GM13976 (cell line): ENCODE data around the gene FBXL5.

Source experiments
- DNase-seq: peaks from one replicate; pipeline ENCODE4 v3.0.0; 2012; ENCODE audit warnings: low spot score
- in situ Hi-C: fragments of 300-500 bp; cut with MboI; formaldehyde crosslinking; loops from one replicate; pipeline ENCODE4 v1.12.0; 2022; ENCODE audit warnings: low sequenced_read_pairs, mixed read lengths, inconsistent platforms; ENCODE audit not compliant: unreplicated experiment
- TF ChIP-seq, protein P1 (sequence below): IDR thresholded peaks from 2 replicates; pipeline ENCODE4 v1.5.1; 2012; ENCODE audit warnings: borderline replicate concordance, mild to moderate bottlenecking; ENCODE audit not compliant: insufficient read depth; ENCODE audit errors: extremely low read depth, missing control alignments, control extremely low read depth

Gene FBXL5

DNA sequence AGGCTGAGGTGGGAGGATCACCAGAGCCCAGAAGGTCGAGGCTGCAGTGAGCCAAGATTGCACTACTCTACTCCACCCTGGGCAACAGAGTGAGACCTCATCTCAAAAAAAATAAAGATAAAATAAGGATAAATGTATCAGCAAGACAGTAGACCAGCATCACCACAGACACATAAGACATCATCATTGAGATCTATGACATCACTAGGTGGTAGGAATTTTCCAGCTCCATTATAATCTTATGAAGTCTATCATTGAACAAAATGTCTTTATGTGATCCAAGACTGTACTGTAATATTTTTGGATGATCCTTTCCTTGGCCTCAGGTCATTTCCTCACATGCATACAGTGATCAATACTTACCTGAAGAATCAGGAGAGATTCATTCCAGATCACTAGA is 18.2 kb upstream of the FBXL5 start:
- DNase-seq = no peak
- TF ChIP-seq, protein P1, sequence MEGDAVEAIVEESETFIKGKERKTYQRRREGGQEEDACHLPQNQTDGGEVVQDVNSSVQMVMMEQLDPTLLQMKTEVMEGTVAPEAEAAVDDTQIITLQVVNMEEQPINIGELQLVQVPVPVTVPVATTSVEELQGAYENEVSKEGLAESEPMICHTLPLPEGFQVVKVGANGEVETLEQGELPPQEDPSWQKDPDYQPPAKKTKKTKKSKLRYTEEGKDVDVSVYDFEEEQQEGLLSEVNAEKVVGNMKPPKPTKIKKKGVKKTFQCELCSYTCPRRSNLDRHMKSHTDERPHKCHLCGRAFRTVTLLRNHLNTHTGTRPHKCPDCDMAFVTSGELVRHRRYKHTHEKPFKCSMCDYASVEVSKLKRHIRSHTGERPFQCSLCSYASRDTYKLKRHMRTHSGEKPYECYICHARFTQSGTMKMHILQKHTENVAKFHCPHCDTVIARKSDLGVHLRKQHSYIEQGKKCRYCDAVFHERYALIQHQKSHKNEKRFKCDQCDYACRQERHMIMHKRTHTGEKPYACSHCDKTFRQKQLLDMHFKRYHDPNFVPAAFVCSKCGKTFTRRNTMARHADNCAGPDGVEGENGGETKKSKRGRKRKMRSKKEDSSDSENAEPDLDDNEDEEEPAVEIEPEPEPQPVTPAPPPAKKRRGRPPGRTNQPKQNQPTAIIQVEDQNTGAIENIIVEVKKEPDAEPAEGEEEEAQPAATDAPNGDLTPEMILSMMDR = no peak
- in situ Hi-C loops = loop anchor here (25.0 kb wide), 2 partner anchors 436 to 661 kb away; partner anchors contain the start of gene CPEB2

DNA sequence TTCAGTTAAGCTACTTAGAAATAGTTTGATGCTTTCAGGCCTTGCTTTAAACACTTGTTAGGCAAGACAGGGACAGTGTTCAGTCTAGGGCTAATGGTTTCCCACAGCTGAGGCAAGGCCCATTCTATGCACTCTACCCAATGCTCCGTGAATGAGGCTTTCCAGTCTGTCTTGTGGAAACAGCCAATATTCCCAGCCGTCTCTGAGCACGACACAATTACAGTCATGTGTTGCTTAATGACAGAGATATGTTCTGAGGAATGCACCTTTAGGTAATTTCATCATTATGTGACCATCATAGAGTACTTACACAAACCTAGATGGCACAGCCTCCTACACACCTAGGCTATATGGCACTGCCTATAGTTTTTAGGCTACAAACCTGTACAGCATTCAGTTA is 16.9 kb upstream of the FBXL5 start:
- in situ Hi-C loops = loop anchor here (25.0 kb wide), 2 partner anchors 435 to 660 kb away; partner anchors contain the start of gene CPEB2
- DNase-seq = no peak
- TF ChIP-seq, protein P1 = no peak

DNA sequence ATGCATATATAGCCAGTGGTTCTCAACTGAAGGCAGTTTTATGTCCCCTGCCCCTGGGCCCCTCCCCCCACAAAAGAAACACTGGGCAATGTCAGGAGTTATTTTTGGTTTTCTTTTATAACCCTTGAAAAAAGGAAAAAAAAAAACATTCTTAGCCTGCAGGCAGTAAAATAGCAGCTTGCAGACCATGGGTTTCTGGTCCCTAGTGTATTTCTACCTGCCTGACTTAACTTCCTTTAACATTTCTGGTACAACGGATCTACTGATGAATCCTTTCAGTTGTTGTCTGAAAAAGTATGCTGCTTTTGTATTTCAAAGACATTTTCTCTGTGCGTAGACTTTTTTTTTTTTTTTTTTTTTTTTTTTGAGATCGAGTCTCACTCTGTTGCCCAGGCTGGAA is 15.4 kb upstream of the FBXL5 start:
- in situ Hi-C loops = loop anchor here (25.0 kb wide), 2 partner anchors 433 to 658 kb away; partner anchors contain the start of gene CPEB2
- TF ChIP-seq, protein P1 = no peak
- DNase-seq = no peak

DNA sequence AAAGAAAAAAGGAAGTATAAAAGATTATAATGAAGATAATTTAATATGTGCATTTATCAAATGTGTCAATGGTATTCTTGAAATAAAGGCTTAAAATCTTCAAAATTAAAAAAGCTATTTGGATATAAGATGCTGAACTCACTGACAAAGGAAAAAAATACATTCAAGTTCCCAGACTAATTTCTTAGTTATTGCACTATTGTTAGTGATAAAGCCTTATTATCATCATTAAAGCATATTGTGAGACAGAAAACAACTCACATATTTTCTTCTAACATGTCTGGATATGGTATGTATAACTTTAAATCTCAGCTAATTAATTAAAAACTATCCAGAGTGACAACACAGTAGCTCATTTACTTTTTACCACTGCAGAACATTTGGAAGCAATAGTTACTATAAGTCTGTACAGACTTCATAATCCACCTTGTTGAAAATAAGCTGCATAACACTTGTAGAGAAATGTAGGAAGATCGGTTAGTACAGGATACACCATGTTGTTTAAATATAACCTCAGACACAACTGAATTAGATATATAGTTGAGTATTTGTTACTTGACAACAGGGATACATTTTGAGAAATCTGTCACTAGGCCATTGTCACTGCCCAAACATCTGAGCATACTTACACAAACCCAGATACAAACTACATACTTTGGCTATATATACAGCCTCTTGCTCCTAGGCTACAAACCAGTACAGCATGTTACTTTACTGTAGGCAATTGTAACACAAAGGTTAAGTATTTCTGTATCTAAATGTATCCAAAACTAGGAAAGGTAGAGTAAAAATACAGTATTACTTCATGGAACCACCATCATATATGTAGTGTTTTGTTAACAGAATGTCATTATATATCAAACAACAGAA is 13.6 kb upstream of the FBXL5 start:
- in situ Hi-C loops = loop anchor here (25.0 kb wide), 2 partner anchors 432 to 656 kb away; partner anchors contain the start of gene CPEB2
- TF ChIP-seq, protein P1 = no peak
- no peak for DNase-seq

DNA sequence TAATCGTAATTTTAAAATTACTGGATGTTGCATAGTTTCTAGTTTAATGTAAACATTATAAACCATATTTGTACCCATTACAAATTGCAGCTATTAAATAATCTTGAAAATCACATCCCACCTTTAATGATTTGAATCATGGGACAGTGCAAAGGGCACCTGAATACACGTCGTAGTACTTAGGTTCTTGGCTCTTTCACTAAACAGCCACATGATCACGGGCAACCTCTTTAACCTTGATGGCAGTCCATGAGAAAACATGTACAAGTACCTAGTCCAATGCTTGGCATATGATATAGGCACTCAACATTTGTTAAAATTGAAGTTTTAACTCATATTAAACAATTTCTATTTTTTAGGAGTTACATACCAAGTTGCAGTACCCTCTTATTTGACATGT is 11.8 kb upstream of the FBXL5 start:
- DNase-seq = no peak
- TF ChIP-seq, protein P1 = no peak
- in situ Hi-C loops = loop anchor here (25.0 kb wide), 2 partner anchors 430 to 655 kb away; partner anchors contain the start of gene CPEB2

DNA sequence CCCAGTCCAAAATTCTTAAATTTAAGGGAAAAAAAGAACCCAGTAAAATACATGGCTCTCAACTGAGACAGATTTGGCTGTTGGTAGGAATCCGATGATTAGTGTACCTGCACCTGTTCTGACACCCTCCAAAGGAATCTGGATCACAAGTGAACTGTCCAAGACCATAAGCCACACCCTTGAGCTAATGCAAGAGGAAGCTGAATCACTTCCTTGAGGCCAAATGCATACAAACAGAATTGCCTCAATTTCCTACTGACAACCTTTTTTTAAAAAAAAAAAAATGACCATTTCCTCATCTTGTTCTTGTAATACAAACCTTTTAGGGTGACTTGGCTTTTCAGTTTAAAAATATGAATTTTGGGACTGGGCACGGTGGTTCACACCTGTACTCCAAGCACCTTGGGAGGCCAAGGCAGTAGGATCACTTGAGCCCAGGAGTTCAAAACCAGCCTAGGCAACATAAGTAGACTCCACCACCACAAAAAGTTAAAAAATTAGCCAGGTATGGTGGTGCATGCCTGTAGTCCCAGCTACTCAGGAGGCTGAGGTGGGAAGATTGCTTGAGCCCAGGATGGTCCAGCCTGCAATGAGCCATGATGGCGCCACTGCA is 10.7 kb upstream of the FBXL5 start:
- DNase-seq = no peak
- in situ Hi-C loops = loop anchor here (25.0 kb wide), 2 partner anchors 429 to 654 kb away; partner anchors contain the start of gene CPEB2

More for the DNA sequence above, 10.7 kb upstream of the FBXL5 start:
- TF ChIP-seq, protein P1 = no peak
